ENCODE measurements around the gene PLEKHG1. TPM values are rescaled to one million over a fixed set of nuclear protein-coding genes. Genes with fewer than 3 reads are reported as not detected.

The PLEKHG1 gene
- polyA plus RNA-seq, 2 donors, result 5.7 to 8.1 TPM

GRCh38 chr6:150568560-150568959, 31.1 kb upstream of the PLEKHG1 start:
- no peak overlapping the region for H3K27ac ChIP-seq (ENCODE audit: low read depth in 2 of 2, low read length in 1 of 2)
- 87 to 89% methylated on average over 3 of the region's 3 CpGs for WGBS, 2 donors

DNA sequence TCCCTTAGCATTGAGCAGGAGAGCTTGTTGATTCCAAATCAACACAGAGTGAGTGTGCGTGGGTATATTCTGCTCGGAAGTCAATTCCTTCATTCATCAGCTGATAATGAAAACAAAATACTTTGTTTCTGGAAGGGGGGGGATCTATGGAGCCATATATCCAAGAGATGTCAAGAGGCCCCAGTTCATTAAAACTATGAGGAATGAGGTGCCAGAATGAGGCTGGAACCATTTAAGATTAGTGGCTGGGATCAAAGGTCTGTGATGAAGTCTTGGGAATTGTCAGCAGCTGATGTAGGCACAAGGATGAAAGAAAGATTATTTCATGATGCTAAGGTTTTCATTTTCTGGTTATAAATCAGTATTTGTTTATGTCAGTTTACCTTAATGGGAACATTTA, 30.5 kb upstream of the PLEKHG1 start:
- WGBS, 2 donors, result 81 to 90% methylated on average over 2 of the region's 2 CpGs
- H3K27ac ChIP-seq (ENCODE audit: low read depth in 2 of 2, low read length in 1 of 2), result no peak overlapping the region
- H3K27me3 ChIP-seq (ENCODE audit: control insufficient read depth in 1 of 2, insufficient read depth in 2 of 2, low read length in 2 of 2), result peaks cover 0 to 3% of the 10 kb centered on the region in 2 donors

More at GRCh38 chr6:150568560-150568959, 31.1 kb upstream of the PLEKHG1 start:
- Histone ChIP-seq H3K4me3 (ENCODE audit: low read depth in 1 of 2, low read length in 2 of 2) (no peak overlapping the region), H3K4me1 (ENCODE audit: control insufficient read depth in 2 of 2, insufficient read depth in 2 of 2, low read length in 1 of 2) (no peaks in the 10 kb centered on the region), H3K27me3 (ENCODE audit: control insufficient read depth in 1 of 2, insufficient read depth in 2 of 2, low read length in 2 of 2) (peaks cover 0 to 3% of the 10 kb centered on the region in 2 donors), H3K36me3 (ENCODE audit: control insufficient read depth in 2 of 2, insufficient read depth in 2 of 2, low read length in 1 of 2) (no peaks in the 10 kb centered on the region), H3K9me3 (ENCODE audit: control insufficient read depth in 2 of 2, insufficient read depth in 1 of 2, low read depth in 1 of 2, low read length in 1 of 2) (no peaks in the 10 kb centered on the region)

GRCh38 chr6:150573041-150573681, 26.5 kb upstream of the PLEKHG1 start:
- no peaks in the 10 kb centered on the region for H3K9me3 ChIP-seq (ENCODE audit: control insufficient read depth in 2 of 2, insufficient read depth in 1 of 2, low read depth in 1 of 2, low read length in 1 of 2)
- no peaks in the 10 kb centered on the region for H3K36me3 ChIP-seq (ENCODE audit: control insufficient read depth in 2 of 2, insufficient read depth in 2 of 2, low read length in 1 of 2)
- no peaks in the 10 kb centered on the region for H3K4me1 ChIP-seq (ENCODE audit: control insufficient read depth in 2 of 2, insufficient read depth in 2 of 2, low read length in 1 of 2)
- peaks cover 0 to 3% of the 10 kb centered on the region in 2 donors for H3K27me3 ChIP-seq (ENCODE audit: control insufficient read depth in 1 of 2, insufficient read depth in 2 of 2, low read length in 2 of 2)
- no peak overlapping the region for H3K27ac ChIP-seq (ENCODE audit: low read depth in 2 of 2, low read length in 1 of 2)
- 67 to 71% methylated on average over 9 to 10 of the region's 10 CpGs for WGBS, 2 donors
- no peak overlapping the region for H3K4me3 ChIP-seq (ENCODE audit: low read depth in 1 of 2, low read length in 2 of 2)

More for the DNA sequence above, 30.5 kb upstream of the PLEKHG1 start:
- Histone ChIP-seq H3K4me3 (ENCODE audit: low read depth in 1 of 2, low read length in 2 of 2) (no peak overlapping the region), H3K36me3 (ENCODE audit: control insufficient read depth in 2 of 2, insufficient read depth in 2 of 2, low read length in 1 of 2) (no peaks in the 10 kb centered on the region), H3K4me1 (ENCODE audit: control insufficient read depth in 2 of 2, insufficient read depth in 2 of 2, low read length in 1 of 2) (no peaks in the 10 kb centered on the region), H3K9me3 (ENCODE audit: control insufficient read depth in 2 of 2, insufficient read depth in 1 of 2, low read depth in 1 of 2, low read length in 1 of 2) (no peaks in the 10 kb centered on the region)

DNA sequence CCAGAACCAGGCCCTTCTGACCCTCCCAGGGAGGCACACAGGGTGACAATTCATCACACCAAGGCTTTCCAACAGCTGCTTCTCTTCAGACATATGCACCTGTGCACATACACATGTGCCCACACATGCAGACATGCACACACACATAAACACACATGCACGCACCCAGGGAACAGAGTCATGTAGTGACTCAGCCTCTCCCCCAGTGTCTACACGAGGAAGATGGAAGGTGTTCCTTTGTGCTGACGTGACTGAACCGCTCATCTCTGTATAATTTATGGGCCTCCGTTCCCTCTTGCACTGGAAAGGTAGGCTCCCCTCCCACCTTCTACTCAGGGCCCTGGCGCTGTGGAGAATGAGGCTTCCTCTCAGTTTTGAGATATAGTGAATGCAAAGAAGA, 23.8 kb upstream of the PLEKHG1 start:
- Histone ChIP-seq H3K27me3 (ENCODE audit: control insufficient read depth in 1 of 2, insufficient read depth in 2 of 2, low read length in 2 of 2) (peaks cover 0 to 3% of the 10 kb centered on the region in 2 donors), H3K36me3 (ENCODE audit: control insufficient read depth in 2 of 2, insufficient read depth in 2 of 2, low read length in 1 of 2) (no peaks in the 10 kb centered on the region), H3K9me3 (ENCODE audit: control insufficient read depth in 2 of 2, insufficient read depth in 1 of 2, low read depth in 1 of 2, low read length in 1 of 2) (no peaks in the 10 kb centered on the region), H3K27ac (ENCODE audit: low read depth in 2 of 2, low read length in 1 of 2) (no peak overlapping the region), H3K4me3 (ENCODE audit: low read depth in 1 of 2, low read length in 2 of 2) (no peak overlapping the region), H3K4me1 (ENCODE audit: control insufficient read depth in 2 of 2, insufficient read depth in 2 of 2, low read length in 1 of 2) (no peaks in the 10 kb centered on the region)
- WGBS, 2 donors, result 82 to 87% methylated on average over 6 of the region's 6 CpGs

- Histone ChIP-seq H3K27ac (ENCODE audit: low read depth in 2 of 2, low read length in 1 of 2) (no peak overlapping the region), H3K4me1 (ENCODE audit: control insufficient read depth in 2 of 2, insufficient read depth in 2 of 2, low read length in 1 of 2) (no peaks in the 10 kb centered on the region), H3K36me3 (ENCODE audit: control insufficient read depth in 2 of 2, insufficient read depth in 2 of 2, low read length in 1 of 2) (no peaks in the 10 kb centered on the region), H3K9me3 (ENCODE audit: control insufficient read depth in 2 of 2, insufficient read depth in 1 of 2, low read depth in 1 of 2, low read length in 1 of 2) (no peaks in the 10 kb centered on the region), H3K4me3 (ENCODE audit: low read depth in 1 of 2, low read length in 2 of 2) (no peak overlapping the region), H3K27me3 (ENCODE audit: control insufficient read depth in 1 of 2, insufficient read depth in 2 of 2, low read length in 2 of 2) (no peaks in the 10 kb centered on the region)
- 78 to 81% methylated on average over 15 of the region's 15 CpGs for WGBS, 2 donors
Measured at GRCh38 chr6:150576651-150577226, 22.9 kb upstream of the PLEKHG1 start.

DNA sequence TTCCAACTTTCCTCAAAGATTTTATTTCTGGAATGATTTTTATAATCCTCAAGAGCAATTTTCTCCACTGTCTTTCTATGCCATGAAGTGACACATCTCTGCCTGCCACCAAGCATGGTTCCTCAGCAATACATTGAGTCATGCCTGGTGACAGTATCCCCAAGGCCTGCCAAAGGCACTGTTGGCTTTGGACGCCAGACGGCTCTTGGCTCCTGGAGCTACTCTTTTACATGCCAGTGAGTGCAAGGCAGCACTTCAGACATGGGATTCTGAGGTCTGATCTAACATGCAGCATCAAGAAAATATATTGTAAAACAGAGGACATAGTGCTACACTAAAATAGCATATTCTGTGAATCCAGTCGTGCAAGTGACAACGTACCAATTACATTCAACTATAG, 20.1 kb upstream of the PLEKHG1 start:
- Histone ChIP-seq H3K27me3 (ENCODE audit: control insufficient read depth in 1 of 2, insufficient read depth in 2 of 2, low read length in 2 of 2) (no peaks in the 10 kb centered on the region), H3K36me3 (ENCODE audit: control insufficient read depth in 2 of 2, insufficient read depth in 2 of 2, low read length in 1 of 2) (no peaks in the 10 kb centered on the region), H3K4me3 (ENCODE audit: low read depth in 1 of 2, low read length in 2 of 2) (no peak overlapping the region), H3K9me3 (ENCODE audit: control insufficient read depth in 2 of 2, insufficient read depth in 1 of 2, low read depth in 1 of 2, low read length in 1 of 2) (no peaks in the 10 kb centered on the region), H3K27ac (ENCODE audit: low read depth in 2 of 2, low read length in 1 of 2) (no peak overlapping the region), H3K4me1 (ENCODE audit: control insufficient read depth in 2 of 2, insufficient read depth in 2 of 2, low read length in 1 of 2) (peaks cover 0 to 1% of the 10 kb centered on the region in 2 donors)
- 68 to 71% methylated on average over 4 of the region's 4 CpGs for WGBS, 2 donors

DNA sequence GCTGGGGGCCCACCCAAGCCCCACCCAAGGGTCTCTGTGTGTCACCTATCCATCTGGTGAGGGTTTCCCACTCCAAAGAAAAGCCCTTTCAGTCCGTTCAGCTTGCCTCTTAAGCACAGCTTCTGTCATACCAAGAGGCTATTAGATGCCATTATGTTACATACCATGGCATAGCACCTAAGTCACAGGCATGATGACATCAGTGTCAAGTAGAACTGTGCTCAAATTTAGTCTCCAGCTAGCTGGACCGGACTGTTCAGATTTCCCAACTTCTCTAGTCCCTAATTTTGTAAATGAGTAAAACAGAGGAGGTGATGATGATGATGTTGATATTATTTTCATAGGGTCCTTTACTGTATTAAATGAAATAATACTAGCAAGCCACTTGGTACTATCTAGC, 19.2 kb upstream of the PLEKHG1 start:
- Histone ChIP-seq H3K27ac (ENCODE audit: low read depth in 2 of 2, low read length in 1 of 2) (no peak overlapping the region), H3K36me3 (ENCODE audit: control insufficient read depth in 2 of 2, insufficient read depth in 2 of 2, low read length in 1 of 2) (no peaks in the 10 kb centered on the region), H3K4me1 (ENCODE audit: control insufficient read depth in 2 of 2, insufficient read depth in 2 of 2, low read length in 1 of 2) (peaks cover 0 to 4% of the 10 kb centered on the region in 2 donors), H3K9me3 (ENCODE audit: control insufficient read depth in 2 of 2, insufficient read depth in 1 of 2, low read depth in 1 of 2, low read length in 1 of 2) (no peaks in the 10 kb centered on the region), H3K4me3 (ENCODE audit: low read depth in 1 of 2, low read length in 2 of 2) (no peak overlapping the region), H3K27me3 (ENCODE audit: control insufficient read depth in 1 of 2, insufficient read depth in 2 of 2, low read length in 2 of 2) (no peaks in the 10 kb centered on the region)
- WGBS, 2 donors, result 82 to 94% methylated on average over 2 of the region's 2 CpGs

DNA sequence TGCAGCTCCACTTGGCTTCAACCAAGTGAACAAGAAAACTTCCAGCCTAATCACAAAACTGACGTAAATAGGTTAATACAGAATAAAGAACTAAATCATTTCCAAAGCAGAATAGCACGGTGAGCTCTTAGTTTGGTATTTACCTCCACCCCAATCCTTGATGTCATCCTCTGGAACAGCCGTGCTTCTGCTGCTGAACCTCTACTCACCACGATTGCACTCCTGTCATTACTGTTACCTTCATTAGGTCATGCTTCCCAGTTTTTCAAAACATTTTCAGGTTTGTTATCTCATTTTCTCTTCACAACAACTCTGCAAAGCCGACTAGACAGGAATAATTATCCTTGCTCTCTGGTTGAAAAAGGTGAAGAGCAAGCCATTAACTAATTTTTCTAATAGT, 15.6 kb upstream of the PLEKHG1 start:
- Histone ChIP-seq H3K27ac (ENCODE audit: low read depth in 2 of 2, low read length in 1 of 2) (no peak overlapping the region), H3K9me3 (ENCODE audit: control insufficient read depth in 2 of 2, insufficient read depth in 1 of 2, low read depth in 1 of 2, low read length in 1 of 2) (no peaks in the 10 kb centered on the region), H3K4me1 (ENCODE audit: control insufficient read depth in 2 of 2, insufficient read depth in 2 of 2, low read length in 1 of 2) (peaks cover 2 to 4% of the 10 kb centered on the region in 2 donors), H3K27me3 (ENCODE audit: control insufficient read depth in 1 of 2, insufficient read depth in 2 of 2, low read length in 2 of 2) (no peaks in the 10 kb centered on the region), H3K36me3 (ENCODE audit: control insufficient read depth in 2 of 2, insufficient read depth in 2 of 2, low read length in 1 of 2) (no peaks in the 10 kb centered on the region), H3K4me3 (ENCODE audit: low read depth in 1 of 2, low read length in 2 of 2) (no peak overlapping the region)
- 87 to 91% methylated on average over 5 of the region's 5 CpGs for WGBS, 2 donors

GRCh38 chr6:150584596-150584995, 15.1 kb upstream of the PLEKHG1 start:
- H3K27ac ChIP-seq (ENCODE audit: low read depth in 2 of 2, low read length in 1 of 2), result no peak overlapping the region
- no peaks in the 10 kb centered on the region for H3K9me3 ChIP-seq (ENCODE audit: control insufficient read depth in 2 of 2, insufficient read depth in 1 of 2, low read depth in 1 of 2, low read length in 1 of 2)
- no peak overlapping the region for H3K4me3 ChIP-seq (ENCODE audit: low read depth in 1 of 2, low read length in 2 of 2)
- 90% methylated on average over 1 of the region's 1 CpG for WGBS, 2 donors
- peaks cover 3 to 4% of the 10 kb centered on the region in 2 donors for H3K4me1 ChIP-seq (ENCODE audit: control insufficient read depth in 2 of 2, insufficient read depth in 2 of 2, low read length in 1 of 2)
- H3K36me3 ChIP-seq (ENCODE audit: control insufficient read depth in 2 of 2, insufficient read depth in 2 of 2, low read length in 1 of 2), result no peaks in the 10 kb centered on the region
- no peaks in the 10 kb centered on the region for H3K27me3 ChIP-seq (ENCODE audit: control insufficient read depth in 1 of 2, insufficient read depth in 2 of 2, low read length in 2 of 2)

DNA sequence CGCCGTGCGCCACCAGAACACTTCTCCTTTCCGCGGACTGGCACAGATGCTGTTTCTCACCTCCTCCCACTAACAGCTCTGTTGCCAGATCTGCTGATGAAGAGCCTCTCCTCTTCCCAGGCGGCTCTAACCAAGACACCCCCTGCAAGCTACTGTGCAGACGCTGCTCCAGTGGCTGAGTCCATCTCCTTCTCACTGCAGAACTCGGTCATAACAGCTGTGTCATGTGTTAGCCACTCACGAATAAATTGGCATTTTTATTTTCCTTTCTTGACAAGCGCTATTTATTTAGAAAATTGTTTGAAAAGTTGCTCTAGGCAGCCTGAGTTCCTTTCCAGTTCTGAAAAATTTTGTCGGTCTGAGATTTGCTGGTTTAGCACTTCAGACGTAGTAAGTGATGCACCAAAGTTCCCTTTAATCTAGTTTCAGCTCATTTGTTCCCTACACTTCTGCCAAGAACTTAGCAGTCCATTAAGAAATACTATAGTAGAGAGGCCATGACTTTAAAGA, 12.8 kb upstream of the PLEKHG1 start:
- Histone ChIP-seq H3K4me1 (ENCODE audit: control insufficient read depth in 2 of 2, insufficient read depth in 2 of 2, low read length in 1 of 2) (peaks cover 3 to 4% of the 10 kb centered on the region in 2 donors), H3K4me3 (ENCODE audit: low read depth in 1 of 2, low read length in 2 of 2) (no peak overlapping the region), H3K27ac (ENCODE audit: low read depth in 2 of 2, low read length in 1 of 2) (no peak overlapping the region), H3K27me3 (ENCODE audit: control insufficient read depth in 1 of 2, insufficient read depth in 2 of 2, low read length in 2 of 2) (no peaks in the 10 kb centered on the region), H3K9me3 (ENCODE audit: control insufficient read depth in 2 of 2, insufficient read depth in 1 of 2, low read depth in 1 of 2, low read length in 1 of 2) (no peaks in the 10 kb centered on the region), H3K36me3 (ENCODE audit: control insufficient read depth in 2 of 2, insufficient read depth in 2 of 2, low read length in 1 of 2) (no peaks in the 10 kb centered on the region)
- 69 to 72% methylated on average over 12 of the region's 12 CpGs for WGBS, 2 donors
